Liver (tissue), 9 donors: ENCODE measurements around the gene MVB12B. TPM values are rescaled to one million over a fixed set of nuclear protein-coding genes. Genes with fewer than 3 reads are reported as not detected.

ENCODE experiments used
- DNase-seq: peaks from one replicate; pipeline ENCODE4 v3.0.0-alpha.2; 2017; ENCODE audit warnings: low spot score
- H3K27ac ChIP-seq, 2 donors: one replicate each; pipeline ENCODE4 v1.7.0; 2013; ENCODE audit warnings: inconsistent platforms in 2 of 2, low read length in 2 of 2, control low read depth in 1 of 2, low read depth in 1 of 2, mild to moderate bottlenecking in 1 of 2
- H3K27me3 ChIP-seq, 4 donors: one replicate each; pipeline versions ENCODE4 v1.6.1 to v1.7.0; 2013; ENCODE audit warnings: low read length in 3 of 4, inconsistent platforms in 1 of 4, mild to moderate bottlenecking in 1 of 4, moderate library complexity in 1 of 4; ENCODE audit not compliant: control insufficient read depth in 4 of 4, insufficient read depth in 4 of 4
- H3K36me3 ChIP-seq, 4 donors: one replicate each; pipeline versions ENCODE4 v1.6.1 to v1.7.0; 2013; ENCODE audit warnings: low read length in 3 of 4, mild to moderate bottlenecking in 3 of 4, low read depth in 1 of 4, moderate library complexity in 1 of 4; ENCODE audit not compliant: control insufficient read depth in 4 of 4, insufficient read depth in 3 of 4
- H3K4me1 ChIP-seq, 4 donors: one replicate each; pipeline versions ENCODE4 v1.6.1 to v1.7.0; 2013; ENCODE audit warnings: low read length in 3 of 4, mild to moderate bottlenecking in 3 of 4, moderate library complexity in 1 of 4; ENCODE audit not compliant: control insufficient read depth in 4 of 4, insufficient read depth in 4 of 4
- H3K4me3 ChIP-seq, 3 donors: one replicate each; pipeline versions ENCODE4 v1.6.1 to v1.7.0; 2013; ENCODE audit warnings: low read length in 3 of 3, control low read depth in 1 of 3, low read depth in 1 of 3, mild to moderate bottlenecking in 1 of 3
- H3K9ac ChIP-seq, 2 donors: one replicate each; pipeline ENCODE4 v1.7.0; 2013; ENCODE audit warnings: low read length in 2 of 2, mild to moderate bottlenecking in 2 of 2, moderate library complexity in 2 of 2, control low read depth in 1 of 2, low read depth in 1 of 2
- H3K9me3 ChIP-seq, 4 donors: one replicate each; pipeline versions ENCODE4 v1.6.1 to v1.7.0; 2013; ENCODE audit warnings: low read length in 3 of 4; ENCODE audit not compliant: control insufficient read depth in 4 of 4
- EGR1 ChIP-seq, 2 donors: IDR thresholded peaks; 2 replicates each; pipeline ENCODE4 v1.6.1; 2016 to 2018; ENCODE audit warnings: antibody characterized with exemption in 2 of 2, low read depth in 2 of 2
- FOXA1 ChIP-seq: IDR thresholded peaks from 2 replicates; pipeline ENCODE4 v1.6.1; 2016; ENCODE audit warnings: antibody characterized with exemption
- GABPA ChIP-seq, 2 donors: IDR thresholded peaks in 1 of 2; conservative IDR thresholded peaks in 1 of 2; 2 replicates each; pipeline ENCODE4 v1.6.1; 2016; ENCODE audit warnings: antibody characterized with exemption in 2 of 2, mild to moderate bottlenecking in 1 of 2, moderate library complexity in 1 of 2
- JUND ChIP-seq, 2 donors: IDR thresholded peaks; 2 replicates each; pipeline ENCODE4 v1.6.1; 2016; ENCODE audit warnings: antibody characterized with exemption in 2 of 2
- NR2F2 ChIP-seq: IDR thresholded peaks from 2 replicates; pipeline ENCODE4 v1.6.1; 2016; ENCODE audit warnings: antibody characterized with exemption
- RAD21 ChIP-seq, 2 donors: IDR thresholded peaks; 2 replicates each; pipeline ENCODE4 v1.6.1; 2016; ENCODE audit warnings: antibody characterized with exemption in 2 of 2, mild to moderate bottlenecking in 2 of 2
- RXRA ChIP-seq, 2 donors: IDR thresholded peaks; 2 replicates each; pipeline ENCODE4 v1.6.1; 2017 to 2018; ENCODE audit warnings: antibody characterized with exemption in 2 of 2, mild to moderate bottlenecking in 1 of 2
- SP1 ChIP-seq: IDR thresholded peaks from 2 replicates; pipeline ENCODE4 v1.6.1; 2018; ENCODE audit warnings: antibody characterized with exemption, mild to moderate bottlenecking
- TAF1 ChIP-seq: conservative IDR thresholded peaks from 2 replicates; pipeline ENCODE4 v1.6.1; 2016; ENCODE audit warnings: antibody characterized with exemption, mild to moderate bottlenecking
- YY1 ChIP-seq: IDR thresholded peaks from 2 replicates; pipeline ENCODE4 v1.6.1; 2016; ENCODE audit warnings: antibody characterized with exemption, mild to moderate bottlenecking
- WGBS: extraction: QIAGEN DNeasy Blood & Tissue Kit; methylation state at CpG from one replicate; pipeline ENCODE4 v1.1.7; 2013; 5-methylcytosine and 5-hydroxymethylcytosine counted together
- polyA plus RNA-seq, 2 donors: library from polyadenylated mRNA; stranded (reverse) in 1 of 2; unstranded in 1 of 2; fragments of 200-250 nt in 1 of 2; fragments of >200 nt in 1 of 2; fragmentation: Nextera tagmentation in 1 of 2; extraction: Ambion mirVana in 1 of 2; gene quantifications; one replicate each; pipeline versions ENCODE4 v1.2.1 to v1.2.3, GENCODE V29; 2013 to 2015
- total RNA-seq, 2 donors: library from RNA; depleted of rRNA; stranded (reverse); fragments of >200 nt; gene quantifications; one replicate each; pipeline ENCODE4 v1.2.3, GENCODE V29; 2014
- TF ChIP-seq, protein P1 (sequence below): IDR thresholded peaks from 2 replicates; pipeline ENCODE4 v1.6.1; 2016; ENCODE audit warnings: antibody characterized with exemption
- TF ChIP-seq, protein P2 (sequence below): fragments of 150-350 bp; IDR thresholded peaks from 2 replicates; pipeline ENCODE4 v1.5.1; 2017; ENCODE audit warnings: improper control_type of control experiment, low read depth, low read length; ENCODE audit not compliant: missing input control
- donor health status: healthy.
- donor health status: healthy.
- donor health status: healthy.
- donor health status: healthy.
- donor health status: healthy.

Gene MVB12B
- total and polyA plus RNA-seq, 4 donors: 5.3 to 12.4 (median 8.4) TPM

DNA sequence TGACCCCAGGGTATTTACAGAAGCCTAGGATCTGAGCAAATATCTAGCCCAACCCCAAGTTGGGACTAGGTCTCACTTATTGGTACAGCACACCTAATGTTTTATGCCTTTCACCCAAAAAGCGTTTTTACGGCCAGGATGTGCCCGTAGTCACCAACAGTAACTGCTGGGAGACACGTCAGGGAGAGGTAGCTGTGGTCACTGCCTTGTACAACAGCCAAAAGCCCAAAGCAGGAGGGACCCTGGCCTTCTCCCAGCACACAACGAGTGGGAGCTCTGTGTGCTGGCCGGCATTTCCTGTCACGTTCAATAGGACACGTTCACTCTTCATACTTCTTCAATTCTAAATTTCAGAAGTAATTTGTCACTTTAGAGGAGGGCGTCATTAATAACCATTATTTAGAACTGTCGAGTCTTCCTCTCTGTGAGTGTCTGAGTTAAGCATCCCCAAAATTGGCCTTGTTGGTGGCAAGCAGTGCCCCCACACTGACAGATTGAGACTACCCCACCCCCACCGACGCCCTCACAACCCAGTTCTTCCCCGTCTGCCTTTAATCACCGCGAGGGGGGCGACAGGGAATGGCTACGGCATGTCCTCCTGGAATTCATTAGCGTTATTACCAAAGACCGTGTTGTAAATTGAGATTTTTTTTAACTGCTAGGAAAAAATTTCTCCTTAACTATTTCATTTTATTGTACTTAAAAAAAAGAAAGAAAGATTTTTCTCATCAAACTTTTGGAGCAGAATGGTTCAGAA lies 80.7 kb downstream of the MVB12B start:
- Histone ChIP-seq H3K4me1 (no peaks in the 10 kb centered on the region), H3K9me3 (no peaks in the 10 kb centered on the region), H3K27ac (no peak overlapping the region), H3K36me3 (peaks cover 2 to 7% (median 2%) of the 10 kb centered on the region in 4 donors), H3K4me3 (no peak overlapping the region), H3K9ac (no peak overlapping the region), H3K27me3 (no peaks in the 10 kb centered on the region)
- DNase-seq: no peak
- TF ChIP-seq YY1: no peak
- 84% methylated on average over 19 of the region's 19 CpGs for whole genome bisulfite sequencing

GRCh38 chr9:126408004-126408403 lies 81.4 kb downstream of the MVB12B start:
- Histone ChIP-seq H3K36me3 (peaks cover 2 to 5% (median 2%) of the 10 kb centered on the region in 4 donors), H3K4me3 (no peak overlapping the region), H3K27me3 (no peaks in the 10 kb centered on the region), H3K4me1 (no peaks in the 10 kb centered on the region), H3K9ac (no peak overlapping the region), H3K9me3 (no peaks in the 10 kb centered on the region), H3K27ac (no peak overlapping the region)
- 99% methylated on average over 10 of the region's 10 CpGs for WGBS
- DNase-seq: no peak
- no peak for TF ChIP-seq JUND (IDR thresholded peaks at IDR 0.05)
- no peak for TF ChIP-seq RAD21 (IDR thresholded peaks at IDR 0.05)
- TF ChIP-seq, protein P1, sequence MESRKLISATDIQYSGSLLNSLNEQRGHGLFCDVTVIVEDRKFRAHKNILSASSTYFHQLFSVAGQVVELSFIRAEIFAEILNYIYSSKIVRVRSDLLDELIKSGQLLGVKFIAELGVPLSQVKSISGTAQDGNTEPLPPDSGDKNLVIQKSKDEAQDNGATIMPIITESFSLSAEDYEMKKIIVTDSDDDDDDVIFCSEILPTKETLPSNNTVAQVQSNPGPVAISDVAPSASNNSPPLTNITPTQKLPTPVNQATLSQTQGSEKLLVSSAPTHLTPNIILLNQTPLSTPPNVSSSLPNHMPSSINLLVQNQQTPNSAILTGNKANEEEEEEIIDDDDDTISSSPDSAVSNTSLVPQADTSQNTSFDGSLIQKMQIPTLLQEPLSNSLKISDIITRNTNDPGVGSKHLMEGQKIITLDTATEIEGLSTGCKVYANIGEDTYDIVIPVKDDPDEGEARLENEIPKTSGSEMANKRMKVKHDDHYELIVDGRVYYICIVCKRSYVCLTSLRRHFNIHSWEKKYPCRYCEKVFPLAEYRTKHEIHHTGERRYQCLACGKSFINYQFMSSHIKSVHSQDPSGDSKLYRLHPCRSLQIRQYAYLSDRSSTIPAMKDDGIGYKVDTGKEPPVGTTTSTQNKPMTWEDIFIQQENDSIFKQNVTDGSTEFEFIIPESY: no peak

- Histone ChIP-seq H3K36me3 (peaks cover 2 to 5% (median 2%) of the 10 kb centered on the region in 4 donors), H3K9me3 (no peaks in the 10 kb centered on the region), H3K4me3 (no peak overlapping the region), H3K27ac (no peak overlapping the region), H3K27me3 (no peaks in the 10 kb centered on the region), H3K9ac (no peak overlapping the region), H3K4me1 (no peaks in the 10 kb centered on the region)
- TF ChIP-seq SP1 (no peak), NR2F2 (no peak)
- DNase-seq: no peak
- 95% methylated on average over 4 of the region's 4 CpGs for WGBS
These were observed 83.6 kb downstream of the MVB12B start for GRCh38 chr9:126410229-126410628.

- no peak for TF ChIP-seq TAF1
- no peak for TF ChIP-seq SP1
- TF ChIP-seq YY1: no peak
- no peak for TF ChIP-seq GABPA (IDR thresholded peaks at IDR 0.05 in 1 of 2, conservative IDR thresholded peaks at IDR 0.05 in 1 of 2)
- TF ChIP-seq EGR1 (IDR thresholded peaks at IDR 0.05; ENCODE audit: low read depth in 2 of 2): no peak
- no peak for TF ChIP-seq RAD21 (IDR thresholded peaks at IDR 0.05)
- no peak for TF ChIP-seq FOXA1
- TF ChIP-seq, protein P2, sequence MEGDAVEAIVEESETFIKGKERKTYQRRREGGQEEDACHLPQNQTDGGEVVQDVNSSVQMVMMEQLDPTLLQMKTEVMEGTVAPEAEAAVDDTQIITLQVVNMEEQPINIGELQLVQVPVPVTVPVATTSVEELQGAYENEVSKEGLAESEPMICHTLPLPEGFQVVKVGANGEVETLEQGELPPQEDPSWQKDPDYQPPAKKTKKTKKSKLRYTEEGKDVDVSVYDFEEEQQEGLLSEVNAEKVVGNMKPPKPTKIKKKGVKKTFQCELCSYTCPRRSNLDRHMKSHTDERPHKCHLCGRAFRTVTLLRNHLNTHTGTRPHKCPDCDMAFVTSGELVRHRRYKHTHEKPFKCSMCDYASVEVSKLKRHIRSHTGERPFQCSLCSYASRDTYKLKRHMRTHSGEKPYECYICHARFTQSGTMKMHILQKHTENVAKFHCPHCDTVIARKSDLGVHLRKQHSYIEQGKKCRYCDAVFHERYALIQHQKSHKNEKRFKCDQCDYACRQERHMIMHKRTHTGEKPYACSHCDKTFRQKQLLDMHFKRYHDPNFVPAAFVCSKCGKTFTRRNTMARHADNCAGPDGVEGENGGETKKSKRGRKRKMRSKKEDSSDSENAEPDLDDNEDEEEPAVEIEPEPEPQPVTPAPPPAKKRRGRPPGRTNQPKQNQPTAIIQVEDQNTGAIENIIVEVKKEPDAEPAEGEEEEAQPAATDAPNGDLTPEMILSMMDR: no peak
- no peak for TF ChIP-seq RXRA (IDR thresholded peaks at IDR 0.05)
- Histone ChIP-seq H3K36me3 (peaks cover 2 to 7% (median 2%) of the 10 kb centered on the region in 4 donors), H3K27me3 (no peaks in the 10 kb centered on the region), H3K4me1 (no peaks in the 10 kb centered on the region), H3K9me3 (no peaks in the 10 kb centered on the region), H3K9ac (no peak overlapping the region), H3K4me3 (no peak overlapping the region), H3K27ac (no peak overlapping the region)
- 81% methylated on average over 12 of the region's 12 CpGs for WGBS
- DNase-seq: no peak
These were observed 84.8 kb downstream of the MVB12B start for GRCh38 chr9:126411225-126411947.
